GM19193 (cell line): ENCODE results near the gene TPRA1.

Experiments
- POLR2A ChIP-seq: IDR thresholded peaks from 4 replicates; pipeline ENCODE4 v1.6.1; 2011; ENCODE audit not compliant: insufficient read depth, insufficient read length; ENCODE audit errors: extremely low read depth

TPRA1 gene

DNA sequence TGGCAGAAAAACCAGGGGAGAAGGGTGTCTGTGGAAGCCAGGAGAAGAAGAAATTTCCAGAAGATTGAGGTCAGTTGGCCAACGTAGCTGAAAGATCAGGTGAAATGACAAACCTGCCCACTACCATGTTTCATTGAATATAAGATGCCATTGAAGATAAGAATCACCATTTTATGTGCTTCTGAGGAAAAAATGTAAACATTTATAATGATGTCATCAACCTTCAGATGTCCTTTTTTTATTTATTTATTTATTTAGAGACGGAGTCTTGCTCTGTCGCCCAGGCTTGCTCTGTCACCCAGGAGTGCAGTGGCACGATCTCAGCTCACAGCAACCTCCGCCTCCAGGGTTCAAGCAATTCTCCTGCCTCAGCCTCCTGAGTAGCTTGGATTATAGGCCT, 33.5 kb upstream of the TPRA1 start:
- no peak for TF ChIP-seq POLR2A

DNA sequence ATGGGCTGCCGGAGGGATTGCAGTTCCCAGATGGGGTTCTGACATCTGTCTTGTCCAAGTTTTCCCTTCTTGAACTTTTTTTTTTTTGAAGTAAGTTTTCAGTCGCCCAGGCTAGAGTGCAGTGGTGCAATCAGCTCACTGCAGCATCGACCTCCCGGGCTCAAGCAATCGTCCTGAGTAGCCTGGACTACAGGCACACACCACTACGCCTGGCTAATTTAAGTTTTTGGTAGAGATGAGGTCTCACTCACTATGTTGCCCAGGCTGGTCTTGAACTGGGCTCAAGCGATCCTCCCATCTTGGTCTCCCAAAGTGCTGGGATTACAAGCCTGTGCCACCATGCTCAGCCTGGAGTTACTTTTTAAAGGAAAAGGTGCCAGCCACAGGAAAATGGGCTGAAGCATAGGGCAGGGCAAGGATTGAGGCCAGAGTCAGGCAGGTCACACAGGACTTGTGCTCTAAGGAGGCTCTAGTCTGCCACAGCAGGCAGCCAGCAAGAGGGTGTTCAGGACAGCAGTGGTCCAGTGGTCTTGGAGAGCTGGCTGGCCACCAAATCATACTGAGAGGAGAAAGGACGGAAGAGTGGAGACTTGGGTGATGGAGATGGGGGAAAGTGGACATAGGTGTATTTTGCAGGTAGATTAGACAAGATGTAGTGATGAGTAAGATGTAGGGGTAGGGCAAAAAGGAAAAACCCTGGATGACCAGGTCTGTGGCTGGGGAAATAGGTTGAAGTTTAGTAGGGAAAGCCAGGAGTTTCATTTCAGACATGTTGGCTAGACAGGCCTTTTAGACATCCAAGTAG, 32.4 kb upstream of the TPRA1 start:
- no peak for TF ChIP-seq POLR2A

DNA sequence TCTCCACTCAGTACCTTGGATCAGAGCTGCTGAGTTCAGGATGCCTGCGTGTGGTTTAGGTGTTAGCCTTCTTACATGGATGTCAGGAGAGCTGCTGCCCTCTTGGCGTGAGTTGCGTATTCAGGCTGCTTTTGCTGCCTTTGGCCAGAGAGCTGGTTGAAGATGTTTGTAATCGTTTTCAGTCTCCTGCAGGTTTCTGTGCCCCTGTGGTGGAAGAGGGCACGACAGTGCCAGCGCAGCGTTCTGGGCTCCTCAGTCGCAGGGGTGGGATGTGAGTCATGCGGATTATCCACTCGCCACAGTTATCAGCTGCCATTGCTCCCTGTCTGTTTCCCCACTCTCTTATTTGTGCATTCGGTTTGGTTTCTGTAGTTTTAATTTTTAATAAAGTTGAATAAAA, 31.5 kb upstream of the TPRA1 start:
- TF ChIP-seq POLR2A: no peak

DNA sequence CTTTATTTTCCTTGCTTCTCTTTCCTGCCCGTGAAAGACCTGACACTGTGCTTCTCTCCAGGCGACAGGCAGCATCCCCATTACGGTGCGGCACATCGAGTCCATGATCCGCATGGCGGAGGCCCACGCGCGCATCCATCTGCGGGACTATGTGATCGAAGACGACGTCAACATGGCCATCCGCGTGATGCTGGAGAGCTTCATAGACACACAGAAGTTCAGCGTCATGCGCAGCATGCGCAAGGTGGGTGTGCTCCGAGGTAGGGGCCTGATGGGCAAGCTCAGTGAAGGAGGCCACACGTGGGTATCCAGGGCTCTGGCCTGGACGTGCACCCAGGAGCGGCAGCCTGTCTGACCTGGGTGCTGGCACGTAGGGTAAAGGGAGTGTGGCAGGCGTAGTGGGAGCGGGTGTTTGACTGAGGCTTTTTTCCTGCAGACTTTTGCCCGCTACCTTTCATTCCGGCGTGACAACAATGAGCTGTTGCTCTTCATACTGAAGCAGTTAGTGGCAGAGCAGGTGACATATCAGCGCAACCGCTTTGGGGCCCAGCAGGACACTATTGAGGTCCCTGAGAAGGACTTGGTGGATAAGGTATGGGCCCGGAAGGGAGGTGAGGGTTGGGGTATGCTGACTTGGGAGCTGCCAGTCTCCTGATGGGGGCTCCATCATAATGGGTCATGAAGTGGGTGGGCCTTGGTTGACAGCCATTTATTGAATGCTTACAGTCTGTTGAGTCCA, 30.3 kb upstream of the TPRA1 start:
- TF ChIP-seq POLR2A: no peak

DNA sequence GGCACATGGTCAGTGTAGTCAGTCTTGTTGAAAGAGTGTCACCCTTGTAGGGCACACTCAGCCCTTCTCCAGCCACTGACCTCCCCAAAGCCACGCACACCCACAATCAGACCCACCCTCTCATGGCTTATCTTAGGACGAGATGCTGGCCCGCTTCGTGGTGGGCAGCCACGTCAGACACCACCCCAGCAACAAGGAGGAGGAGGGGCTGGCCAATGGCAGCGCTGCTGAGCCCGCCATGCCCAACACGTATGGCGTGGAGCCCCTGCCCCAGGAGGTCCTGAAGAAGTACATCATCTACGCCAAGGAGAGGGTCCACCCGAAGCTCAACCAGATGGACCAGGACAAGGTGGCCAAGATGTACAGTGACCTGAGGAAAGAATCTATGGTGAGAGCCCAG, 28.4 kb upstream of the TPRA1 start:
- no peak for TF ChIP-seq POLR2A

DNA sequence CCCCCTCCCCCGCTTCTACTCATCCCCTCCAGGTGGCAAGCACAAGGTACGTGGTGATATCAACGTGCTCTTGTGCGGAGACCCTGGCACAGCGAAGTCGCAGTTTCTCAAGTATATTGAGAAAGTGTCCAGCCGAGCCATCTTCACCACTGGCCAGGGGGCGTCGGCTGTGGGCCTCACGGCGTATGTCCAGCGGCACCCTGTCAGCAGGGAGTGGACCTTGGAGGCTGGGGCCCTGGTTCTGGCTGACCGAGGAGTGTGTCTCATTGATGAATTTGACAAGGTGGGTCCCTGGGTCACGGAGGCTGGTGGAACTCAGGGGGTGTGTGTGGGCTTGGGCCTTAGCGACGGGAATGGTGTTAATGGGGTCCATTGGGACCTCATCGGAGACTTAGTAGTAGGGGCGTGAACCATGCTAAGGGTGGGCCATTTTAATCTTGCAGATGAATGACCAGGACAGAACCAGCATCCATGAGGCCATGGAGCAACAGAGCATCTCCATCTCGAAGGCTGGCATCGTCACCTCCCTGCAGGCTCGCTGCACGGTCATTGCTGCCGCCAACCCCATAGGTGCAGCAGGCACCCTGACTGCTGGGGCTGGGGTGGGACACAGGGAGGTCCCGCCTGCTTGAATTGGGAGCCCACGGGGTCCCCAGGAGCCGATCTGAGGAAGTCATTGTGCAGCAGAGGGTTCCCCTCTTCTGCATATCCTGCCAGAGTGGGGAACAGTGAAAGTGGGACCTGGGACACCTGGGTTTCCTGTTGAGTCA, 26.5 kb upstream of the TPRA1 start:
- no peak for TF ChIP-seq POLR2A

DNA sequence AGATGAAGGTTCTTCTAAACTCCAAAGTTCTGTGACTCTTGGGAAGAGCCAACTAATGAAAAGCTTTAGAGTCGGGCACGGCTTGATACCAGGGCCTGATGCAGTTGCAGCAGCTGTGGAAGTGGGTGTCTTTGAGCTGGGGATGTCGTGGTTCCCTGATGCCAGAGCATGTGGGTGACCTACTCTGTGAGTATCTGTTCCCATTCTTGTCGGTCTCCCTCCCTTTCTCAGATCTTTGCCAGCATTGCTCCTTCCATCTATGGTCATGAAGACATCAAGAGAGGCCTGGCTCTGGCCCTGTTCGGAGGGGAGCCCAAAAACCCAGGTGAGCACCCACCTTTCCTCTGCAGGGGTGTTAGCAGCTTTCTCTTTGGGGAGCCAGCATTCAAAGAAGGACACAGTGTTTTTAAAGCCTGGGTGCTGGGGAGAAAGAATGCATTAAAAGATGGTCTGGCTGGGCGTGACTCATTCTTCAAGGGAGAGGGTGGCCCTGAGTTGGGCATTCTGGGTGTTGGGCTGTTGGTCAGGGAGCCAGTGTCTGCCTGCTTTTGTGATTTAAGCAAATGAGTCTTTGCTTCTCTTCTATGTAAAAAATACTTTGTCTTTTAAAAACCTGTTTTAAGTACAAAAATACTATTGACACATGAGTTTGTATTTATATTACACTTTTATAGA, 25.2 kb upstream of the TPRA1 start:
- TF ChIP-seq POLR2A: no peak

DNA sequence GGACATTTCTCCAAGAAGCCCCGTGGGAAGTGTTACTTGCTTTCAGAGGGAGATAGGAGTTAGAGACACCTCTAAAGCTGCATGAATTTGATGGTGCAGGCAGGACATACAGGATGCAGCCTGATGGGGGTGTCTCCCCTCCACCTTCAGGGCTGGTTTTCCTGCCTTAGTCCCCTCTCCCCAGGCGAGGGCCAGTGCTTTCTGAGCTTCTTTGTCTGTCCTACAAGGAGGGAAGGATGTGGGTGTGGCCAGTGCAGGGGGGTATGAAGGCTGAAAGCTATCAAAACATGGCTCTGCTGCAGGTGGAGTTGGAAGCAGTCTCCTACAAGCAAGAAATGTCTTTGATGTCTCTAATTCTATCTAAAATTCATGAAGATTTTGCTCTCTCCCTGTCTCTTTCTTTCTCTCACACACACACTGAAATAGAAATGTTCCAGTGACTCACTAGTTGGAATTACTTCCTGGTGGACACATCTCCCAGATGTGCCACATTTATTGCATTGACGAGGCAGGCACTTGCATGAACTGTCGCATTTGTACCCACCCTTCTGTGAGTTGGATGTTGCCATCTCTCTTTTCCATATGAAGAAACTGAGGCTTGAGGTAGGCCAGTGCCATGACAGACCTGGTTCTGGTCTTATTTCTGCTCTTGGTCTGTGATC, 24.5 kb upstream of the TPRA1 start:
- no peak for TF ChIP-seq POLR2A

DNA sequence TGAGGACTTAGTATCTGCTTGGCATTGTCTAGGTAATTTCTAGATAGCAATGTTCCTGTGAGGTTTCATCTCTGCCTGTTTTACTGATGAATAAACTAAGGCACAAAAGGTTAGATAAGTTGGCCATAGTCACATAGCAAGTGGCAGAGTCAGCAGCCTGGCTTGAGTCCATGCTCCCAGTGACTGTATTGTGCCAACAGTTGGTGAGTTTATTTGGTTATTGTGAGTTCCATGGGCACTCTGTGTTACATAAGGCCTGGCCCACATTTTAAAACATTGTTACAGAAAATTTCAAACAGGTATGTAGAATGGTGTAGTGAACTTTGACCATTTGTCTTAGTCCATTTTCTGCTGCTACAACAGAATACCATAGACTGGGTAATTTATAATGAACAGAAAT, 22.9 kb upstream of the TPRA1 start:
- TF ChIP-seq POLR2A: no peak

DNA sequence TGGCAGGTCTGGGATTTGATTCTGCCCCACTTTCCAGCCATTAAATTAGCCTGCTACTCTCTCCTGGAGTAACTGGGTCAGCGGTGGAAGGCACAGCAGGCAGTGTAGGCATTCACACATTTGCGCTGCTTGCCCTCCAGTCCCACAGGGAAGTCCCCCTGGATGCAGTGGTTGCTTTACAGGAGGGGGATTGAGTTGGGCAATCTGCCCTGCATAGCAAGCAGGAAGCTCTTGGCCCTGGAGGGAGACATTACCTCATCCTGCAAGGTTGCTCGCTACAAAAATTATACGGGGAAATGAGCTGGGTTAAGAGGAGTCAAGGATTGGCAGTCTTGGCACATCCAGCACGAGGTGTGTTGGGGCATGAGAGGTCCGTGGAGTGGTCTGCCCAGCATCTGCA, 22.4 kb upstream of the TPRA1 start:
- TF ChIP-seq POLR2A: no peak

DNA sequence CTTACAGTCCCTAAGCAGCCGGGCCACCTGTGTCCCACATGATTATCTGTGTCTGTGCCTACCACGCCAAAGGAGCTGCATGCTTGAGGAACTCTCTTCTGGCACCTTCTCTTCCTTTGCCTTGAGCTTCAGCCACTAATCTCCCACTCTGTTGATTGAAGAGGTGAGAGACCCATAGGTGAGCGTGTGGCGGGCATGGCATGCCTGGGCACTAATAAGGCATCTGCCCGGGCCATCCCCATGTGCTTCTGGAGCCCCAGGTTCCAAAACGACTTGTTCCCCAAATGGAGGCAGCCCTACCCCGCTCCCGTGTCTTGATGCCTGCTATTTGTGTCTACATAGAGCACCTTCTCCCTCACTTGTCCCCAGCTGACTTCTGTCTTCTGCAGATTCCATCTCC, 20.7 kb upstream of the TPRA1 start:
- no peak for TF ChIP-seq POLR2A

DNA sequence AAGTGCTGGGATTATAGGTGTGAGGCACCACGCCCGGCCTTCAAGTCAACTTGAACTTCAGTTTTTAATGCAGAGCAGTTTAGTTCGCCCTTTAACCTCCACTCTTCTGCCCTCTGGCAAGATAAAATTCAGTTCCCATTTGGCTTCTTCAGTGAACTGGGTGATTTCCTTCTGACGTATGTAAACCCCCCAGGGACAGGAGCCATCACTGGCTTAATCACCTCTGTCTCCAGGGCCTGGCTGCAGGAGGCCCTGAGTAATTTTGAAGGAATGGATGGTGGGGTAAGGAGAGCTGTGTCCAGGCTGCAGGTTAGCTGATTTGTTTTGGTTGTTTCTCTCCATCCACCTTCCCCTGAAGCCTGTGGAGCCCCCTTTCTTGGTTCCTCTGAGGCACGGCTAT, 19.6 kb upstream of the TPRA1 start:
- TF ChIP-seq POLR2A: no peak

DNA sequence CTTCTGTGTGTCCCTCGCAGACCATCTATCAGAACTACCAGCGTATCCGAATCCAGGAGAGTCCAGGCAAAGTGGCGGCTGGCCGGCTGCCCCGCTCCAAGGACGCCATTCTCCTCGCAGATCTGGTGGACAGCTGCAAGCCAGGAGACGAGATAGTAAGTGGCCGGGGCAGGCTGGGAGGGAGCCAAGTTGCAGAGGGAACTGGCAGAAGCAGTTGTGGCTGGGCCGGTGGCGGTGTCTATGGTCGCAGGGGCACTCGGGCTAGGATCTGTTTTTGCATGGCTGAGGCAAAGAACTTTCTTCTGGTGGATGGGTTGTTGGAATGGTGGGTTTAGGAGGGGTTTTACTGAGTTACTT, 17.8 kb upstream of the TPRA1 start:
- TF ChIP-seq POLR2A: peak; percentile 8

DNA sequence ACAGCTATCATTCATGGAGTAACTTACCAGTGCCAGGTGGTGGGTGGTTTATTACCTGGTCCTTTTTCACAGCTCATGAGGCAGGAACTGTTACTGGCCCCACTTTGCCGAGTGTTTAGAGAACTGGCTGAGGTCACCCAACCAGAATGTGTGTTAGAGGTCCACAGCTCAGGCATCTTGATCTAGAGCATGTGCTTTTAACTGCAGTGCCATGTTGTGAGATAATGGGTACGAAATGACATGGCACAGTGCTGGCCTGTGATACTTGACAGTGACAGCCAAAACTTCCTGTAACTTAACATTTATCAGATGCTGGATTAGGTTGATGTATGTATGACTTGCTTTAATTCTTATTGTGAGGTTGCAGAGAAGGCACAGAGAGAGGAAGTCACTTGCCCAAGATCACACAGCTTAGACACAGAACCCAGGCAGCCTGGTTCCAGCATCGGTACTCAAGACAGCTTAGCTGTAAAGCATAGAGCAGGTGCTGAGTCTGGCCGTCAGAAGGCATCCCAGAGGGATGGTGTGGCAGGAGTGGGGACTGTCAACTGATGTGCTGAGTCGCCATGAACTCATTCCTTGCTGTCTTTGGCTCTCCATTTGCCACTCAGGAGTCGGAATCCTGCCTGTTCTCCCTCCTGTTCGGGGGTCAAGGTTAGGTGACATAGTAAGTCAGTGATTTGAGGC, 17.3 kb upstream of the TPRA1 start:
- TF ChIP-seq POLR2A: peak; percentile 23
